ENCODE measurements around the gene ZC3H8.
"Not testable (repeated sequence)": the region's sequence is repeated elsewhere in the genome, so short reads cannot be mapped to it uniquely, and the experiment has no call there.

ZC3H8 gene

GRCh38 chr2:112207905-112208304 lies 46.9 kb downstream of the ZC3H8 start:
- intact Hi-C loops (cut with DNase I); DNase-seq: not testable (repeated sequence)

GRCh38 chr2:112204411-112204810 lies 50.4 kb downstream of the ZC3H8 start:
- DNase-seq, result no peak
- intact Hi-C loops (cut with DNase I), result no loop called here

GRCh38 chr2:112201696-112202430 lies 53.0 kb downstream of the ZC3H8 start:
- intact Hi-C loops (cut with DNase I), result no loop called here
- no peak for DNase-seq

- DNase-seq, result no peak
- intact Hi-C loops (cut with DNase I), result no loop called here
Observed at GRCh38 chr2:112199188-112199587, 55.7 kb downstream of the ZC3H8 start.

GRCh38 chr2:112198780-112199179 lies 56.1 kb downstream of the ZC3H8 start:
- DNase-seq, result no peak
- intact Hi-C loops (cut with DNase I), result no loop called here

GRCh38 chr2:112197868-112198267 lies 57.0 kb downstream of the ZC3H8 start:
- intact Hi-C loops (cut with DNase I), result no loop called here
- DNase-seq, result no peak

- DNase-seq, result no peak
Observed at GRCh38 chr2:112195950-112196349, 58.9 kb downstream of the ZC3H8 start.

GRCh38 chr2:112195167-112195766 lies 59.6 kb downstream of the ZC3H8 start:
- DNase-seq, result no peak
- intact Hi-C loops (cut with DNase I), result no loop called here

More at GRCh38 chr2:112195950-112196349, 58.9 kb downstream of the ZC3H8 start:
- intact Hi-C loops (cut with DNase I), result no loop called here

GRCh38 chr2:112194482-112194881 lies 60.4 kb downstream of the ZC3H8 start:
- intact Hi-C loops (cut with DNase I), result no loop called here
- no peak for DNase-seq

GRCh38 chr2:112194028-112194427 lies 60.8 kb downstream of the ZC3H8 start:
- intact Hi-C loops (cut with DNase I), result no loop called here
- DNase-seq, result no peak

GRCh38 chr2:112189001-112189556 lies 65.8 kb downstream of the ZC3H8 start:
- intact Hi-C loops (cut with DNase I), result no loop called here

GRCh38 chr2:112187805-112188596 lies 66.8 kb downstream of the ZC3H8 start:
- no peak for DNase-seq
- intact Hi-C loops (cut with DNase I), result no loop called here

More at GRCh38 chr2:112189001-112189556, 65.8 kb downstream of the ZC3H8 start:
- no peak for DNase-seq

- DNase-seq, result no peak
- intact Hi-C loops (cut with DNase I), result no loop called here
Observed at GRCh38 chr2:112187046-112187715, 67.7 kb downstream of the ZC3H8 start.

GRCh38 chr2:112185131-112185530 lies 69.7 kb downstream of the ZC3H8 start:
- intact Hi-C loops (cut with DNase I), result no loop called here
- DNase-seq, result peak in 1 of 42 donors; percentile 13

GRCh38 chr2:112184121-112184520 lies 70.7 kb downstream of the ZC3H8 start:
- intact Hi-C loops (cut with DNase I), result no loop called here
- DNase-seq, result peak in 1 of 42 donors; percentile 20

- intact Hi-C loops (cut with DNase I), result no loop called here
- peak in 1 of 42 donors; percentile 22 for DNase-seq
Observed at GRCh38 chr2:112183327-112184025, 71.4 kb downstream of the ZC3H8 start.

- intact Hi-C loops (cut with DNase I), result no loop called here
- peak in 1 of 42 donors; percentile 35 for DNase-seq
Observed at GRCh38 chr2:112182581-112183034, 72.2 kb downstream of the ZC3H8 start.

- intact Hi-C loops (cut with DNase I), result no loop called here
- DNase-seq, result peak in 1 of 42 donors; percentile 14
Observed at GRCh38 chr2:112181571-112182290, 73.1 kb downstream of the ZC3H8 start.

Data from head of caudate nucleus (tissue), 42 donors.